Common myeloid progenitor, CD34-positive (primary cell): ENCODE data around the gene PKD2.

Source experiments
- CTCF ChIA-PET: fragments of 350-600 bp; sonication (Branson Sonifier 250); formaldehyde crosslinking; loops from one replicate; lab custom pipeline; 2021; ENCODE audit warnings: antibody characterized with exemption; lab: Charles Lee
- POLR2A ChIA-PET: fragments of 350-600 bp; sonication (Branson Sonifier 250); formaldehyde crosslinking; loops from one replicate; lab custom pipeline; 2021; ENCODE audit warnings: antibody characterized with exemption; lab: Charles Lee
- DNase-seq, 3 donors: peaks; one replicate each; pipeline versions ENCODE4 v3.0.0 to v3.0.0-alpha.2; 2013
- H3K27ac ChIP-seq, 2 experiments: 1 replicate in 1 of 2; 2 replicates in 1 of 2; pipeline ENCODE4 v1.7.0; 2013; ENCODE audit warnings: inconsistent platforms in 2 of 2, low read length in 2 of 2, mild to moderate bottlenecking in 2 of 2, low read depth in 1 of 2, moderate library complexity in 1 of 2; ENCODE audit not compliant: severe bottlenecking in 2 of 2, insufficient read depth in 1 of 2, poor library complexity in 1 of 2
- H3K27me3 ChIP-seq, 5 experiments: replicated peaks in 2 of 5; 1 replicate in 3 of 5; 2 replicates in 2 of 5; pipeline versions ENCODE4 v1.6.1 to v1.7.0; 2013; ENCODE audit warnings: low read length in 4 of 5, mild to moderate bottlenecking in 2 of 5, moderate library complexity in 2 of 5, inconsistent platforms in 1 of 5; ENCODE audit not compliant: insufficient read depth in 5 of 5, control insufficient read depth in 4 of 5
- H3K36me3 ChIP-seq, 4 experiments: 1 replicate in 2 of 4; 2 replicates in 2 of 4; pipeline versions ENCODE4 v1.6.1 to v1.7.0; 2013; ENCODE audit warnings: low read length in 3 of 4, control low read depth in 1 of 4, mild to moderate bottlenecking in 1 of 4; ENCODE audit not compliant: control insufficient read depth in 4 of 4, insufficient read depth in 4 of 4
- H3K4me1 ChIP-seq, 4 experiments: 1 replicate in 3 of 4; 2 replicates in 1 of 4; pipeline versions ENCODE4 v1.6.1 to v1.7.1; 2013; ENCODE audit warnings: low read length in 3 of 4, mild to moderate bottlenecking in 3 of 4, control low read depth in 1 of 4, inconsistent platforms in 1 of 4, moderate library complexity in 1 of 4; ENCODE audit not compliant: control insufficient read depth in 4 of 4, insufficient read depth in 4 of 4; ENCODE audit errors: control extremely low read depth in 1 of 4
- H3K4me3 ChIP-seq, 7 experiments: 1 replicate in 4 of 7; 2 replicates in 3 of 7; pipeline versions ENCODE4 v1.5.1 to v1.7.0; 2013; ENCODE audit warnings: mild to moderate bottlenecking in 7 of 7, low read length in 6 of 7, moderate library complexity in 6 of 7, inconsistent platforms in 2 of 7, low read depth in 2 of 7, control low read depth in 1 of 7; ENCODE audit not compliant: insufficient read depth in 4 of 7, control insufficient read depth in 1 of 7; ENCODE audit errors: extremely low read depth in 1 of 7
- H3K9me3 ChIP-seq, 5 experiments: 1 replicate in 4 of 5; 2 replicates in 1 of 5; pipeline versions ENCODE4 v1.6.1 to v1.7.1; 2013; ENCODE audit warnings: low read length in 4 of 5, mild to moderate bottlenecking in 2 of 5, inconsistent platforms in 1 of 5, low read depth in 1 of 5, moderate library complexity in 1 of 5; ENCODE audit not compliant: control insufficient read depth in 4 of 5, insufficient read depth in 2 of 5; ENCODE audit errors: control extremely low read depth in 1 of 5
- WGBS: methylation state at CpG from one replicate; pipeline ENCODE4 v1.1.5; 2013; ENCODE audit not compliant: insufficient coverage; 5-methylcytosine and 5-hydroxymethylcytosine counted together

PKD2 gene

DNA sequence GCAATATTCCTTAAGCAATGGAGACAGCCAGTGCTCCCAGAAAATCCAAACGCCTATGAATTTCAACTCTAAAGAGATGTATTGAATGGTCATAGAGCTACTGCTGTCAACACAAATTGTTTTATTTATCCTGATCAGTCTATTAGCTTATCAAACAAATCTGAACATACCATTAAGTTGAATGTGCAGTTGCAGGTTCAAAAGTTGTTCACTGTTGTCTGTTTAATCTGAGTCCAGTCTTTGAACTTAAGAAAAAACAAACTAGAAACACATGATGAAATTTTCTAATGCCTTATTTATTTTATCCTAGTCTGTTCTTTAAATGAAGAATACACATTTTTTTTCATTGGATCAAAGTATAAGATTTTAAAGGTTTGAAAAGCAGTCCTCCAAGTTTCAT is 73.2 kb downstream of the PKD2 start:
- 100% methylated on average over 1 of the region's 1 CpG for WGBS
- ChIA-PET POLR2A (no interaction called here), CTCF (no interaction called here)
- no peak for DNase-seq
- H3K27ac ChIP-seq, result no peak overlapping the region
- no peaks in the 10 kb centered on the region for H3K27me3 ChIP-seq
- peaks cover 2 to 27% (median 8%) of the 10 kb centered on the region in 4 experiments for H3K36me3 ChIP-seq
- no peaks in the 10 kb centered on the region for H3K9me3 ChIP-seq
- no peak overlapping the region for H3K4me3 ChIP-seq
- H3K4me1 ChIP-seq, result no peaks in the 10 kb centered on the region

DNA sequence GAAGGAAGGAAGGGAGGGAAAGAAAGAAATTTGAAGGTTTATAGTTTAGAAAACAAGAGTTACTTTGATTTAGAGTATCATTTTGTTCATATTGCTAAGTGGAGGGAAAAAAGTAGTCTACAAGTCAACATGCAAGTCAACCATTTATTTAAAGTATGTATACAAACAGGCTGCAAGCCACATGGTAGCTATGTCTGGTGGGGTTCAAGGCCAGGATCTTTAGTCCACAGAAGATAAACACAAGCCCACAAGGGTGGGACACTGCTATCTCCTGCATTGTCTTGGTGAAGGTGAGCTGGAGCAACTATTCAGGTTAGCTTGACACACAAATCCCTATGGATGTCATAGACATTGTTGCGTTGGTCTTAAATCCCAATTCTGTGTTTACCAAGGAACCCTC is 79.6 kb downstream of the PKD2 start:
- Histone ChIP-seq H3K4me1 (peaks cover 0 to 7% (median 4%) of the 10 kb centered on the region in 4 experiments), H3K9me3 (no peaks in the 10 kb centered on the region), H3K4me3 (no peak overlapping the region), H3K27ac (no peak overlapping the region), H3K36me3 (no peaks in the 10 kb centered on the region), H3K27me3 (no peaks in the 10 kb centered on the region)
- no peak for DNase-seq
- POLR2A ChIA-PET, result no interaction called here
- 100% methylated on average over 1 of the region's 1 CpG for WGBS
- CTCF ChIA-PET, result interaction anchor here (0.5 kb wide), 1 partner anchor 288 kb away, joined by 3 read pairs; no protein-coding TSS in a partner anchor

DNA sequence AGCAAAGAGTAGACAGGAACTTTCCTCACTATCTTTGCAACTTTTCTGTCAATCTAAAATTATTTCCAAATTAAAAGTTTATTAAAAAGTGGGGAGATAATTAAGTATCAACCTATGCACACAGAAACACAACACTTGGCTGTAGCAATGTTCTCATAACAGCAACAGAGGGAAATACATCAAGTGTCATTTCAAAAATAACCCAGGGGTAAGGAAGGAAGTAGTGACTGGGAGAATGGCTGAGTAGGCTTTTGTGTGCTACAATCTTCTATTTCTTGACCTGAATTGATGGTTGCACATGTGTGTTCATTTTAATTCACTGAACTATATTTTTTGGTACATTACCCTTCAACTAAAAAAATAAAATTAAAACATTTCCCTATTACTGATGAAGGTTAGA is 83.5 kb downstream of the PKD2 start:
- CTCF ChIA-PET, result no interaction called here
- Histone ChIP-seq H3K9me3 (no peaks in the 10 kb centered on the region), H3K27ac (no peak overlapping the region), H3K36me3 (no peaks in the 10 kb centered on the region), H3K27me3 (no peaks in the 10 kb centered on the region), H3K4me1 (peaks cover 0 to 7% (median 4%) of the 10 kb centered on the region in 4 experiments), H3K4me3 (no peak overlapping the region)
- POLR2A ChIA-PET, result no interaction called here
- no peak for DNase-seq

DNA sequence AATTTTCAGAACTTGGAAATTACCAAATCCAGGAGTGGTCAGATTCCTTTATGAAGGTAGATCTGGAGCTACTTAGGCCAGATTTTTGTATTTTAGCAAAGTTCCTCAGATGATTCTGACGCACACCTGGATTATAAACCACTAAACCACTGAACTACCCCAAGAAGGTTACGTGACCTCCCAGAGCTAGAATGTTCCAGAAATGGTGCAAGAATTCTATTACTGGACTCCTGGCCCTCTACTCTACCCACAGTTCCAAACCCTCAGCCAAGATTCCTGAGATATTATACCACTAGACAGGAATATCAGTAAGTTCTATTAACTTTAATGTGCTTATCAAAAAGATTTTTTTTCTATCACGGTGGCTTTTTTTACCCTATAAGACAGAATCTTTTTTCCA is 83.9 kb downstream of the PKD2 start:
- Histone ChIP-seq H3K27me3 (no peaks in the 10 kb centered on the region), H3K27ac (no peak overlapping the region), H3K4me1 (peaks cover 0 to 7% (median 4%) of the 10 kb centered on the region in 4 experiments), H3K9me3 (no peaks in the 10 kb centered on the region), H3K36me3 (no peaks in the 10 kb centered on the region), H3K4me3 (no peak overlapping the region)
- ChIA-PET CTCF (no interaction called here), POLR2A (no interaction called here)
- no peak for DNase-seq
- WGBS, result 92% methylated on average over 2 of the region's 3 CpGs

DNA sequence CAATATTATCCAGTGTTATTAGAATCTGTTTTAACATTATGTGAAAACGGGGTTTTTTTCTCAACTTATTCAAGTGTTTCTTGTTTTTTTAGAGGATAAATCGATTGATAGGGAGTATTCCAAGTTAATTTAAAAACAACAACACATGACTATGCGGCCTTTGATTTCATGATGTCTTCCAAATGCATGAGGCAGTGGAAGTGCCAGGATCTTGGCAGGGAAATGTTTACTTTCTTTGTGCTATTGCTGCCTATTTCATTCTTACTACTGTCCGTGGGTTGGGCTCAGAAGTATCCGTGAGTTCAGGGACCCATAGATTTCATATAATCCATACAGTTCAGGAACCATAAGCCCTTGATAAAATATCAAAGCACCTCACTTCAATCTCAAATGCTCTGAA is 86.4 kb downstream of the PKD2 start:
- no peak overlapping the region for H3K27ac ChIP-seq
- CTCF ChIA-PET, result no interaction called here
- H3K4me1 ChIP-seq, result peaks cover 0 to 11% (median 4%) of the 10 kb centered on the region in 4 experiments
- H3K36me3 ChIP-seq, result no peaks in the 10 kb centered on the region
- H3K27me3 ChIP-seq, result no peaks in the 10 kb centered on the region
- no peaks in the 10 kb centered on the region for H3K9me3 ChIP-seq
- WGBS, result 100% methylated on average over 3 of the region's 5 CpGs
- DNase-seq, result no peak
- H3K4me3 ChIP-seq, result no peak overlapping the region
- POLR2A ChIA-PET, result no interaction called here

DNA sequence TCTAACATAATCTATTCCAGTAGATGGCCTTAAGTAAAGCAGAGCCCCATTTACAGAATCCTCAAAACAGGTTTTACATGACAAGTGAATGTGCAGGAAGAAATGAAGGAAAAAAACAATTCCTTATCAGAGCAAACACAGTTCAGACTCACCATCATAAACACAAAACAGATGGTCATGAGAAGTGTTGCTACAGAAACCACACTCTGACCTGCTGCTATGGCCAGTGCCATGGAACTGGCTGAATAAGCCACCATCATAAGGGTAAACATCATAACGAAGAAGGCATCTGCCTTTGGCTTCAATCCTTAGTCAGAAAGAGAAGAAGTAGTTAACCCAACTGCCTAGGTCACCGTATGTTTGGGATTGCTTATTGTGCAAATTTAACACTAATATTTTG is 89.9 kb downstream of the PKD2 start:
- Histone ChIP-seq H3K4me1 (peaks cover 3 to 24% (median 9%) of the 10 kb centered on the region in 4 experiments), H3K9me3 (no peaks in the 10 kb centered on the region), H3K27me3 (no peaks in the 10 kb centered on the region), H3K36me3 (no peaks in the 10 kb centered on the region), H3K4me3 (no peak overlapping the region), H3K27ac (no peak overlapping the region)
- ChIA-PET POLR2A (no interaction called here), CTCF (no interaction called here)
- no peak for DNase-seq
- 100% methylated on average over 1 of the region's 2 CpGs for WGBS

DNA sequence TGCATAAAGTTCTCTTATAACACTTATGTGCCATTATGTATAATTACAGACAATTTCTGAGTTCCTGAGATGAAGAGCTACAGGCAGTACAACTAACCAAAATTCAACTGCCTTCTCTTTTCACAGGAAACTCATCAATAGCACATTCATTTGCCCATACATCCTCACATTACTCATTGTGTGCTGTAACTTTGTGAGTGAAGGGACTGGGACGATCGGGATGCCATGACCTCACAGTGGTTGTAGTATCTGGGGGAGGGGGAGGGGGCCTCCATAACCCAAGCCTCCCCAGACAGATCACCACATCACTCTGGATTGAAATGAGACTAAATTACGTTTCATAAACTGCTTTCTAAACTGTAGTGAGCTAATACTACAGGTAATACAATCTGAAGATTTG is 90.3 kb downstream of the PKD2 start:
- DNase-seq, result no peak
- Histone ChIP-seq H3K9me3 (no peaks in the 10 kb centered on the region), H3K4me1 (peaks cover 3 to 24% (median 9%) of the 10 kb centered on the region in 4 experiments), H3K27me3 (no peaks in the 10 kb centered on the region), H3K27ac (no peak overlapping the region), H3K36me3 (no peaks in the 10 kb centered on the region), H3K4me3 (no peak overlapping the region)
- WGBS, result no CpG with 5 or more reads among the region's 3 CpGs
- ChIA-PET CTCF (no interaction called here), POLR2A (no interaction called here)
